ENCODE results near the gene ALB. TPM values are rescaled to one million over a fixed set of nuclear protein-coding genes. Genes with fewer than 3 reads are reported as not detected.
A peak's percentile ranks its signal among the peaks of the same experiment; 100 is the strongest.

The ALB gene
- total and polyA plus RNA-seq, 2 of the 8 experiments (the other 6 are each of a cell fraction or from before 2014, with no cell fraction given) = 0.12 TPM; not detected in 1

DNA sequence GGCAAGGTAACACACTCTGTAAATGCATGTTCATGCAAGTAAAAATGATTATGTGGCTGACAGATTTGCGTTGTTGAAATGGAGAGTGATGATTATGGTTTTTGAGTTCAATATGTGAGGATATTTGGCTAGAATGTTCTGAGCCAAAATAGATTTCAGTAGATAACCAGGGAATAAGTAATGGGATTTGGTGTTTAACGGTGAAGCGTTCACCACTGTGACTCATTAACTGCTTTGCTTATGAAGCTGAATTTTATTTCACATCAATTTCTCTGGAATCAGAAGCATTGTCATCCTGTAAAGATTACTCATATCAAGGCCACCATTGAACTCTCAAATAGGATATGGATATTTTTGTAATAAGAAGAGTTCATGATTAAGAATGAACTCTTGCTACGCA lies 43.6 kb downstream of the ALB start:
- 92 to 100% methylated on average over 1 to 4 of the region's 4 CpGs for WGBS, 2 experiments (ENCODE audit: extremely low coverage in 1 of 2, insufficient coverage in 1 of 2, insufficient read length in 1 of 2, insufficient replicate concordance in 2 of 2, low coverage in 1 of 2, low lambda C conversion rate in 2 of 2, missing lambda C conversion rate in 1 of 2)
- no peaks in the 10 kb centered on the region for H3K36me3 ChIP-seq (ENCODE audit: control insufficient read depth in 2 of 4, insufficient read depth in 4 of 4, low read length in 3 of 4)
- TF ChIP-seq TCF12 (IDR thresholded peaks at IDR 0.05; ENCODE audit: low read depth, low read length) (no peak), SP4 (IDR thresholded peaks at IDR 0.05; ENCODE audit: low read length) (no peak)
- no peaks in the 10 kb centered on the region for H3K79me1 ChIP-seq (ENCODE audit: low read depth, low read length)
- no peaks in the 10 kb centered on the region for H3K23me2 ChIP-seq (ENCODE audit: low read depth, low read length)
- no peak overlapping the region for H3K56ac ChIP-seq (replicated peaks; ENCODE audit: insufficient read length, low read depth, low read length)
- no peak overlapping the region for H3K14ac ChIP-seq (ENCODE audit: insufficient read length)
- no peak for DNase-seq (ENCODE audit: low read depth in 1 of 2, low spot score in 2 of 2)
- no peak overlapping the region for H2AFZ ChIP-seq (ENCODE audit: low read length)
- H3K79me2 ChIP-seq (ENCODE audit: control insufficient read depth in 1 of 2, insufficient read depth in 2 of 2, low read length in 2 of 2) = no peaks in the 10 kb centered on the region
- H3K27ac ChIP-seq (ENCODE audit: low read depth, low read length) = no peak overlapping the region
- no peaks in the 10 kb centered on the region for H4K20me1 ChIP-seq (replicated peaks in 1 of 2; ENCODE audit: control insufficient read depth in 1 of 2, insufficient read depth in 2 of 2, low read length in 2 of 2)
- ChIA-PET POLR2A (ENCODE audit: partially characterized antibody) (no interaction called here), CTCF (ENCODE audit: partially characterized antibody) (interaction anchor here (0.7 to 6.5 kb wide), 7 partner anchors 10 to 134 kb away, joined by 3 to 83 read pairs (median 9); partner anchors contain the start of gene AFP)
- H2BK20ac ChIP-seq (ENCODE audit: low read length) = no peak overlapping the region
- H3K27me3 ChIP-seq (replicated peaks in 1 of 4; ENCODE audit: control insufficient read depth in 3 of 4, extremely low read depth in 1 of 4, insufficient read depth in 3 of 4, low read length in 3 of 4) = no peaks in the 10 kb centered on the region
- H4K5ac ChIP-seq (ENCODE audit: insufficient read length, low read depth, low read length) = no peak overlapping the region
- no peaks in the 10 kb centered on the region for H3K9me3 ChIP-seq (ENCODE audit: insufficient read depth in 2 of 2, low read depth in 1 of 2, low read length in 1 of 2)
- H3K4me2 ChIP-seq (ENCODE audit: insufficient read depth in 1 of 2, low read depth in 2 of 2, low read length in 2 of 2) = no peak overlapping the region
- no peak overlapping the region for H2BK120ac ChIP-seq (replicated peaks; ENCODE audit: low read depth, low read length)
- no peak overlapping the region for H3K18ac ChIP-seq (ENCODE audit: extremely low read depth, low read length)
- H3K4me3 ChIP-seq (ENCODE audit: extremely low read depth in 1 of 4, insufficient read depth in 2 of 4, low read depth in 3 of 4, low read length in 4 of 4) = no peak overlapping the region
- no peak overlapping the region for H4K91ac ChIP-seq (replicated peaks; ENCODE audit: insufficient read length, low read length)
- H2BK5ac ChIP-seq (ENCODE audit: low read depth, low read length) = no peak overlapping the region
- H3K4ac ChIP-seq (replicated peaks; ENCODE audit: insufficient read length, low read depth, low read length) = no peak overlapping the region
- peaks cover 5 to 20% (median 12%) of the 10 kb centered on the region in 4 experiments for H3K4me1 ChIP-seq (replicated peaks in 1 of 4; ENCODE audit: control insufficient read depth in 3 of 4, insufficient read depth in 4 of 4, low read length in 3 of 4)
- H3K9ac ChIP-seq (replicated peaks in 1 of 4; ENCODE audit: extremely low read depth in 1 of 4, low read depth in 3 of 4, low read length in 3 of 4) = no peak overlapping the region
- no peak overlapping the region for H2BK15ac ChIP-seq (ENCODE audit: low read length)
- H4K8ac ChIP-seq (ENCODE audit: extremely low read depth, insufficient read depth, low read length) = no peak overlapping the region
- H3K23ac ChIP-seq (ENCODE audit: insufficient read length) = no peak overlapping the region
- no peak overlapping the region for H2BK12ac ChIP-seq (ENCODE audit: low read depth, low read length)
- FAIRE-seq = peak; percentile 28
- H2AK5ac ChIP-seq (ENCODE audit: low read depth, low read length) = no peak overlapping the region

Data from H1 (cell line).